Loucy (cell line): ENCODE results near the gene RCN2.

Experiments
- H2AFZ ChIP-seq: fragments of 200-600 bp; sonication (generic); 2 replicates; pipeline ENCODE4 v1.6.0; 2016; ENCODE audit warnings: antibody characterized with exemption, mild to moderate bottlenecking, low read length, moderate library complexity
- H3F3A ChIP-seq: fragments of 200-600 bp; 2 replicates; pipeline ENCODE4 v1.6.0; 2016; ENCODE audit warnings: antibody characterized with exemption, low read depth, mild to moderate bottlenecking
- H3K27me3 ChIP-seq: fragments of 200-600 bp; sonication (generic); 2 replicates; pipeline ENCODE4 v1.6.1; 2014; ENCODE audit warnings: low read length, mild to moderate bottlenecking; ENCODE audit not compliant: insufficient read depth, poor library complexity, severe bottlenecking
- H3K36me3 ChIP-seq: fragments of 200-600 bp; sonication (generic); 2 replicates; pipeline ENCODE4 v1.6.1; 2016; ENCODE audit warnings: low read length; ENCODE audit not compliant: insufficient read depth
- H3K4me1 ChIP-seq: fragments of 200-600 bp; sonication (generic); 2 replicates; pipeline ENCODE4 v1.5.1; 2014; ENCODE audit warnings: low read length, mild to moderate bottlenecking; ENCODE audit not compliant: insufficient read depth, poor library complexity, severe bottlenecking
- H3K4me2 ChIP-seq: fragments of 200-600 bp; sonication (generic); 2 replicates; pipeline ENCODE4 v1.6.0; 2014; ENCODE audit warnings: antibody characterized with exemption, low read length, low read depth, mild to moderate bottlenecking; ENCODE audit not compliant: poor library complexity, severe bottlenecking
- H3K4me3 ChIP-seq: fragments of 200-600 bp; sonication (generic); 2 replicates; pipeline ENCODE4 v1.5.1; 2014; ENCODE audit warnings: low read length, mild to moderate bottlenecking, mixed read lengths; ENCODE audit not compliant: poor library complexity, severe bottlenecking
- H3K79me2 ChIP-seq: fragments of 200-600 bp; sonication (generic); 2 replicates; pipeline ENCODE4 v1.6.1; 2014; ENCODE audit warnings: low read length; ENCODE audit not compliant: insufficient read depth
- H3K9ac ChIP-seq: fragments of 200-600 bp; sonication (generic); 2 replicates; pipeline ENCODE4 v1.6.0; 2014; ENCODE audit warnings: mild to moderate bottlenecking, low read depth, low read length, moderate library complexity; ENCODE audit not compliant: poor library complexity, severe bottlenecking
- H3K9me2 ChIP-seq: fragments of 200-600 bp; sonication (generic); replicated peaks from 2 replicates; pipeline ENCODE4 v1.6.1; 2016; ENCODE audit warnings: low read depth, low read length, mixed read lengths
- H3K9me3 ChIP-seq: fragments of 200-600 bp; sonication (generic); 2 replicates; pipeline ENCODE4 v1.6.1; 2014; ENCODE audit warnings: mild to moderate bottlenecking, antibody characterized with exemption, low read length, low read depth; ENCODE audit not compliant: insufficient read depth
- H4K20me1 ChIP-seq: fragments of 200-600 bp; sonication (generic); 2 replicates; pipeline ENCODE4 v1.6.0; 2014; ENCODE audit warnings: antibody characterized with exemption, low read length, mild to moderate bottlenecking; ENCODE audit not compliant: insufficient read depth, poor library complexity, severe bottlenecking
- CTCF ChIP-seq: fragments of 200-600 bp; sonication (generic); conservative IDR thresholded peaks from 2 replicates; pipeline ENCODE4 v1.5.1; 2014; ENCODE audit warnings: mild to moderate bottlenecking, antibody characterized with exemption, low read length
- EZH2phosphoT487 ChIP-seq: fragments of 200-600 bp; IDR thresholded peaks from 2 replicates; pipeline ENCODE4 v1.6.1; 2018; ENCODE audit warnings: antibody characterized with exemption, mild to moderate bottlenecking, moderate library complexity, borderline replicate concordance

RCN2 gene

GRCh38 chr15:76979331-76979925 lies 47.9 kb downstream of the RCN2 start:
- no peak overlapping the region for H3K4me2 ChIP-seq
- no peak overlapping the region for H3K9ac ChIP-seq
- no peaks in the 10 kb centered on the region for H3K79me2 ChIP-seq
- H3K9me3 ChIP-seq: no peaks in the 10 kb centered on the region
- no peak for TF ChIP-seq EZH2phosphoT487
- no peak for TF ChIP-seq CTCF
- no peak overlapping the region for H3K4me3 ChIP-seq
- no peaks in the 10 kb centered on the region for H3K9me2 ChIP-seq
- H2AFZ ChIP-seq: no peak overlapping the region
- no peaks in the 10 kb centered on the region for H3F3A ChIP-seq
- peaks cover 7% of the 10 kb centered on the region for H3K4me1 ChIP-seq
- no peaks in the 10 kb centered on the region for H3K36me3 ChIP-seq
- H3K27me3 ChIP-seq: no peaks in the 10 kb centered on the region
- no peaks in the 10 kb centered on the region for H4K20me1 ChIP-seq

GRCh38 chr15:76979996-76980520 lies 48.5 kb downstream of the RCN2 start:
- Histone ChIP-seq H3K79me2 (no peaks in the 10 kb centered on the region), H3K9me2 (no peaks in the 10 kb centered on the region), H3K27me3 (no peaks in the 10 kb centered on the region), H4K20me1 (no peaks in the 10 kb centered on the region), H3K9me3 (no peaks in the 10 kb centered on the region), H3K4me2 (no peak overlapping the region), H2AFZ (no peak overlapping the region), H3F3A (no peaks in the 10 kb centered on the region), H3K4me1 (peaks cover 7% of the 10 kb centered on the region), H3K9ac (no peak overlapping the region), H3K4me3 (no peak overlapping the region), H3K36me3 (no peaks in the 10 kb centered on the region)
- no peak for TF ChIP-seq CTCF
- TF ChIP-seq EZH2phosphoT487: no peak

GRCh38 chr15:76982356-76982755 lies 50.8 kb downstream of the RCN2 start:
- Histone ChIP-seq H3K9ac (no peak overlapping the region), H3K9me2 (no peaks in the 10 kb centered on the region), H3K4me2 (no peak overlapping the region), H3K4me3 (no peak overlapping the region), H3F3A (no peaks in the 10 kb centered on the region), H3K36me3 (no peaks in the 10 kb centered on the region), H3K9me3 (no peaks in the 10 kb centered on the region), H3K27me3 (no peaks in the 10 kb centered on the region), H3K79me2 (no peaks in the 10 kb centered on the region), H3K4me1 (peaks cover 3% of the 10 kb centered on the region), H2AFZ (no peak overlapping the region), H4K20me1 (no peaks in the 10 kb centered on the region)
- no peak for TF ChIP-seq EZH2phosphoT487
- TF ChIP-seq CTCF: no peak
